ENCODE results near the gene CFAP54.

CFAP54 gene

GRCh38 chr12:96770219-96771102 lies 281.1 kb downstream of the CFAP54 start:
- no peaks in the 10 kb centered on the region for H3K9me3 ChIP-seq (ENCODE audit: control insufficient read depth in 2 of 2, low read length in 2 of 2)

GRCh38 chr12:96773031-96773430 lies 283.7 kb downstream of the CFAP54 start:
- Histone ChIP-seq H3K27ac (ENCODE audit: low read depth in 2 of 2, low read length in 2 of 2) (no peak overlapping the region), H3K27me3 (ENCODE audit: control insufficient read depth in 2 of 2, insufficient read depth in 2 of 2, low read length in 2 of 2) (no peaks in the 10 kb centered on the region), H3K4me3 (ENCODE audit: low read length in 2 of 2) (no peak overlapping the region), H3K9ac (ENCODE audit: low read depth in 1 of 2, low read length in 2 of 2) (no peak overlapping the region), H3K4me1 (ENCODE audit: control insufficient read depth in 2 of 2, insufficient read depth in 2 of 2, low read length in 2 of 2) (no peaks in the 10 kb centered on the region), H3K9me3 (ENCODE audit: control insufficient read depth in 2 of 2, low read length in 2 of 2) (no peaks in the 10 kb centered on the region), H3K36me3 (ENCODE audit: control insufficient read depth in 2 of 2, insufficient read depth in 2 of 2, low read length in 2 of 2) (no peaks in the 10 kb centered on the region)

More at GRCh38 chr12:96770219-96771102, 281.1 kb downstream of the CFAP54 start:
- no peaks in the 10 kb centered on the region for H3K27me3 ChIP-seq (ENCODE audit: control insufficient read depth in 2 of 2, insufficient read depth in 2 of 2, low read length in 2 of 2)
- no peaks in the 10 kb centered on the region for H3K36me3 ChIP-seq (ENCODE audit: control insufficient read depth in 2 of 2, insufficient read depth in 2 of 2, low read length in 2 of 2)
- H3K9ac ChIP-seq (ENCODE audit: low read depth in 1 of 2, low read length in 2 of 2) = no peak overlapping the region
- no peak overlapping the region for H3K27ac ChIP-seq (ENCODE audit: low read depth in 2 of 2, low read length in 2 of 2)
- H3K4me1 ChIP-seq (ENCODE audit: control insufficient read depth in 2 of 2, insufficient read depth in 2 of 2, low read length in 2 of 2) = no peaks in the 10 kb centered on the region
- H3K4me3 ChIP-seq (ENCODE audit: low read length in 2 of 2) = no peak overlapping the region

- Histone ChIP-seq H3K36me3 (ENCODE audit: control insufficient read depth in 2 of 2, insufficient read depth in 2 of 2, low read length in 2 of 2) (no peaks in the 10 kb centered on the region), H3K27me3 (ENCODE audit: control insufficient read depth in 2 of 2, insufficient read depth in 2 of 2, low read length in 2 of 2) (no peaks in the 10 kb centered on the region), H3K27ac (ENCODE audit: low read depth in 2 of 2, low read length in 2 of 2) (no peak overlapping the region), H3K4me1 (ENCODE audit: control insufficient read depth in 2 of 2, insufficient read depth in 2 of 2, low read length in 2 of 2) (no peaks in the 10 kb centered on the region), H3K9me3 (ENCODE audit: control insufficient read depth in 2 of 2, low read length in 2 of 2) (no peaks in the 10 kb centered on the region), H3K4me3 (ENCODE audit: low read length in 2 of 2) (no peak overlapping the region), H3K9ac (ENCODE audit: low read depth in 1 of 2, low read length in 2 of 2) (no peak overlapping the region)
These were observed 285.3 kb downstream of the CFAP54 start for GRCh38 chr12:96774496-96775256.

- no peak overlapping the region for H3K4me3 ChIP-seq (ENCODE audit: low read length in 2 of 2)
- H3K9me3 ChIP-seq (ENCODE audit: control insufficient read depth in 2 of 2, low read length in 2 of 2) = no peaks in the 10 kb centered on the region
- no peaks in the 10 kb centered on the region for H3K36me3 ChIP-seq (ENCODE audit: control insufficient read depth in 2 of 2, insufficient read depth in 2 of 2, low read length in 2 of 2)
- no peaks in the 10 kb centered on the region for H3K27me3 ChIP-seq (ENCODE audit: control insufficient read depth in 2 of 2, insufficient read depth in 2 of 2, low read length in 2 of 2)
- H3K27ac ChIP-seq (ENCODE audit: low read depth in 2 of 2, low read length in 2 of 2) = no peak overlapping the region
- no peak overlapping the region for H3K9ac ChIP-seq (ENCODE audit: low read depth in 1 of 2, low read length in 2 of 2)
- H3K4me1 ChIP-seq (ENCODE audit: control insufficient read depth in 2 of 2, insufficient read depth in 2 of 2, low read length in 2 of 2) = no peaks in the 10 kb centered on the region
These were observed 287.5 kb downstream of the CFAP54 start for GRCh38 chr12:96776908-96777307.

- Histone ChIP-seq H3K4me3 (ENCODE audit: low read length in 2 of 2) (no peak overlapping the region), H3K9ac (ENCODE audit: low read depth in 1 of 2, low read length in 2 of 2) (no peak overlapping the region), H3K27ac (ENCODE audit: low read depth in 2 of 2, low read length in 2 of 2) (no peak overlapping the region), H3K36me3 (ENCODE audit: control insufficient read depth in 2 of 2, insufficient read depth in 2 of 2, low read length in 2 of 2) (no peaks in the 10 kb centered on the region), H3K4me1 (ENCODE audit: control insufficient read depth in 2 of 2, insufficient read depth in 2 of 2, low read length in 2 of 2) (no peaks in the 10 kb centered on the region), H3K27me3 (ENCODE audit: control insufficient read depth in 2 of 2, insufficient read depth in 2 of 2, low read length in 2 of 2) (no peaks in the 10 kb centered on the region), H3K9me3 (ENCODE audit: control insufficient read depth in 2 of 2, low read length in 2 of 2) (no peaks in the 10 kb centered on the region)
These were observed 291.0 kb downstream of the CFAP54 start for GRCh38 chr12:96780330-96780729.

GRCh38 chr12:96786791-96787190 lies 297.4 kb downstream of the CFAP54 start:
- Histone ChIP-seq H3K4me1 (ENCODE audit: control insufficient read depth in 2 of 2, insufficient read depth in 2 of 2, low read length in 2 of 2) (no peaks in the 10 kb centered on the region), H3K9me3 (ENCODE audit: control insufficient read depth in 2 of 2, low read length in 2 of 2) (no peaks in the 10 kb centered on the region), H3K27ac (ENCODE audit: low read depth in 2 of 2, low read length in 2 of 2) (no peak overlapping the region), H3K9ac (ENCODE audit: low read depth in 1 of 2, low read length in 2 of 2) (no peak overlapping the region), H3K36me3 (ENCODE audit: control insufficient read depth in 2 of 2, insufficient read depth in 2 of 2, low read length in 2 of 2) (no peaks in the 10 kb centered on the region), H3K27me3 (ENCODE audit: control insufficient read depth in 2 of 2, insufficient read depth in 2 of 2, low read length in 2 of 2) (no peaks in the 10 kb centered on the region), H3K4me3 (ENCODE audit: low read length in 2 of 2) (no peak overlapping the region)

- Histone ChIP-seq H3K9ac (ENCODE audit: low read depth in 1 of 2, low read length in 2 of 2) (no peak overlapping the region), H3K9me3 (ENCODE audit: control insufficient read depth in 2 of 2, low read length in 2 of 2) (no peaks in the 10 kb centered on the region), H3K36me3 (ENCODE audit: control insufficient read depth in 2 of 2, insufficient read depth in 2 of 2, low read length in 2 of 2) (no peaks in the 10 kb centered on the region), H3K27ac (ENCODE audit: low read depth in 2 of 2, low read length in 2 of 2) (no peak overlapping the region), H3K4me3 (ENCODE audit: low read length in 2 of 2) (no peak overlapping the region), H3K27me3 (ENCODE audit: control insufficient read depth in 2 of 2, insufficient read depth in 2 of 2, low read length in 2 of 2) (no peaks in the 10 kb centered on the region), H3K4me1 (ENCODE audit: control insufficient read depth in 2 of 2, insufficient read depth in 2 of 2, low read length in 2 of 2) (no peaks in the 10 kb centered on the region)
These were observed 314.6 kb downstream of the CFAP54 start for GRCh38 chr12:96803969-96804368.

- no peak overlapping the region for H3K4me3 ChIP-seq (ENCODE audit: low read length in 2 of 2)
- H3K27ac ChIP-seq (ENCODE audit: low read depth in 2 of 2, low read length in 2 of 2) = no peak overlapping the region
- no peak overlapping the region for H3K9ac ChIP-seq (ENCODE audit: low read depth in 1 of 2, low read length in 2 of 2)
- H3K4me1 ChIP-seq (ENCODE audit: control insufficient read depth in 2 of 2, insufficient read depth in 2 of 2, low read length in 2 of 2) = no peaks in the 10 kb centered on the region
- no peaks in the 10 kb centered on the region for H3K27me3 ChIP-seq (ENCODE audit: control insufficient read depth in 2 of 2, insufficient read depth in 2 of 2, low read length in 2 of 2)
- no peaks in the 10 kb centered on the region for H3K9me3 ChIP-seq (ENCODE audit: control insufficient read depth in 2 of 2, low read length in 2 of 2)
- no peaks in the 10 kb centered on the region for H3K36me3 ChIP-seq (ENCODE audit: control insufficient read depth in 2 of 2, insufficient read depth in 2 of 2, low read length in 2 of 2)
These were observed 316.9 kb downstream of the CFAP54 start for GRCh38 chr12:96806272-96806671.

GRCh38 chr12:96807741-96808140 lies 318.4 kb downstream of the CFAP54 start:
- Histone ChIP-seq H3K27me3 (ENCODE audit: control insufficient read depth in 2 of 2, insufficient read depth in 2 of 2, low read length in 2 of 2) (no peaks in the 10 kb centered on the region), H3K36me3 (ENCODE audit: control insufficient read depth in 2 of 2, insufficient read depth in 2 of 2, low read length in 2 of 2) (no peaks in the 10 kb centered on the region), H3K4me1 (ENCODE audit: control insufficient read depth in 2 of 2, insufficient read depth in 2 of 2, low read length in 2 of 2) (no peaks in the 10 kb centered on the region), H3K9ac (ENCODE audit: low read depth in 1 of 2, low read length in 2 of 2) (no peak overlapping the region), H3K9me3 (ENCODE audit: control insufficient read depth in 2 of 2, low read length in 2 of 2) (no peaks in the 10 kb centered on the region), H3K4me3 (ENCODE audit: low read length in 2 of 2) (no peak overlapping the region), H3K27ac (ENCODE audit: low read depth in 2 of 2, low read length in 2 of 2) (no peak overlapping the region)

GRCh38 chr12:96808587-96808986 lies 319.2 kb downstream of the CFAP54 start:
- H3K4me3 ChIP-seq (ENCODE audit: low read length in 2 of 2) = no peak overlapping the region
- no peaks in the 10 kb centered on the region for H3K4me1 ChIP-seq (ENCODE audit: control insufficient read depth in 2 of 2, insufficient read depth in 2 of 2, low read length in 2 of 2)
- no peaks in the 10 kb centered on the region for H3K9me3 ChIP-seq (ENCODE audit: control insufficient read depth in 2 of 2, low read length in 2 of 2)
- no peak overlapping the region for H3K27ac ChIP-seq (ENCODE audit: low read depth in 2 of 2, low read length in 2 of 2)
- H3K9ac ChIP-seq (ENCODE audit: low read depth in 1 of 2, low read length in 2 of 2) = no peak overlapping the region
- H3K27me3 ChIP-seq (ENCODE audit: control insufficient read depth in 2 of 2, insufficient read depth in 2 of 2, low read length in 2 of 2) = no peaks in the 10 kb centered on the region
- no peaks in the 10 kb centered on the region for H3K36me3 ChIP-seq (ENCODE audit: control insufficient read depth in 2 of 2, insufficient read depth in 2 of 2, low read length in 2 of 2)

Measured in mucosa of rectum (tissue), 2 donors.